Sciatic nerve (tissue), 2 donors: Measurements from ENCODE around the gene PPA2. TPM values are rescaled to one million over a fixed set of nuclear protein-coding genes. Genes with fewer than 3 reads are reported as not detected.

ENCODE experiments used
- ATAC-seq: fragments of 200-7000 bp; cut with Tn5 transposase; one replicate; pipeline ENCODE4 v1.9.1; 2020; ENCODE audit warnings: mild to moderate bottlenecking, moderate library complexity
- DNase-seq: peaks from one replicate; pipeline ENCODE4 v3.0.0-alpha.2; 2020; ENCODE audit warnings: low spot score
- intact Hi-C: fragments of 100-400 bp; cut with DNase I; formaldehyde crosslinking; loops from one replicate; pipeline ENCODE4 v1.14.2; 2022
- total RNA-seq: library from RNA; stranded (reverse); fragmentation: NEBNext Ultra II Directional; extraction: Animal tissue kit (Norgen Biotek cat#: 25700); gene quantifications from one replicate; pipeline ENCODE4 v1.2.1, GENCODE V29; 2021
- donor health status: DM: no; HTN: no; CAD: no.
- donor health status: DM: no; HTN: no; CAD: no.

PPA2 gene
- total RNA-seq, 1 donor from 2014 or later, result 61.8 TPM

DNA sequence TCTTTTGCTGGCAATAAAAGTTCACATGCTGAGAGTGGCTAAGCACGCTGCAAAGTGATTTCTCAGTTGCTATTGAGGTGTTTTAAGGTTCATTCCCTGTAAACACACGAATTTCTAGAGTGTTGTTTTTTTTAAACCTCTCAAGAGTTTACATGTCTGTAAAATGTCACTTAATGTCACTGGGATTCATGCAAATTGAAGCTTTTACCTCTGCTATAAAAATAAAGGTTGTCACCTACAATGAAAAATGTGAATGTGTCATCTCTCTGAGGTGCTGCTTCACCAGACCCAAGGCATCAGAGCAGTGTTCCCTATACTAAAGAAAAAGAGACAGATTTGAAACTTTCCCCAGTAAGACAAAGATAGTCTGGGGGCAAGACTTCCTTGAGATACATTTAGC is 127.0 kb downstream of the PPA2 start:
- ATAC-seq (no peak), DNase-seq (no peak)
- intact Hi-C loops, result no loop called here

GRCh38 chr4:105345838-105346237 is 128.0 kb downstream of the PPA2 start:
- intact Hi-C loops, result no loop called here
- ATAC-seq, result no peak
- no peak for DNase-seq

DNA sequence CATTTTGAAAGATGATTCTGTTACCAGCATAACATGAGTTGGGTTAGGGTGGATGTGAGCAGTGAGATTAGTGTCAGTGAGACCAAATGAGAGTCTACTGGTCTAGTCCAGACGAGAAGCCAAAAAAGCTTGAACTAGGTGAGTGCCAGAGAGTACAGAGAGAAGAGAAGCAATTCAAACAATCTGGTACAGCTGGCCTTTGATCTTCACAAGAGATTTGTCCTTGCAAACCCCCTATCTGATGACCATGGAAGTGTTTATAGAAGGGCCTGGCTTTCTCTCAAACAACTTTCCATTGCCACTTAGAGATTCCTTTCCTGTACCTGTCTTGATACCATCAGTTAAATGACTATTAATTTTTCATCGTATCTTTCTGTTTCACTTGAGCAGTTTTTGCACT is 128.5 kb downstream of the PPA2 start:
- DNase-seq (no peak), ATAC-seq (no peak)
- intact Hi-C loops, result no loop called here

GRCh38 chr4:105344141-105344540 is 129.7 kb downstream of the PPA2 start:
- ATAC-seq (no peak), DNase-seq (no peak)
- intact Hi-C loops, result no loop called here

DNA sequence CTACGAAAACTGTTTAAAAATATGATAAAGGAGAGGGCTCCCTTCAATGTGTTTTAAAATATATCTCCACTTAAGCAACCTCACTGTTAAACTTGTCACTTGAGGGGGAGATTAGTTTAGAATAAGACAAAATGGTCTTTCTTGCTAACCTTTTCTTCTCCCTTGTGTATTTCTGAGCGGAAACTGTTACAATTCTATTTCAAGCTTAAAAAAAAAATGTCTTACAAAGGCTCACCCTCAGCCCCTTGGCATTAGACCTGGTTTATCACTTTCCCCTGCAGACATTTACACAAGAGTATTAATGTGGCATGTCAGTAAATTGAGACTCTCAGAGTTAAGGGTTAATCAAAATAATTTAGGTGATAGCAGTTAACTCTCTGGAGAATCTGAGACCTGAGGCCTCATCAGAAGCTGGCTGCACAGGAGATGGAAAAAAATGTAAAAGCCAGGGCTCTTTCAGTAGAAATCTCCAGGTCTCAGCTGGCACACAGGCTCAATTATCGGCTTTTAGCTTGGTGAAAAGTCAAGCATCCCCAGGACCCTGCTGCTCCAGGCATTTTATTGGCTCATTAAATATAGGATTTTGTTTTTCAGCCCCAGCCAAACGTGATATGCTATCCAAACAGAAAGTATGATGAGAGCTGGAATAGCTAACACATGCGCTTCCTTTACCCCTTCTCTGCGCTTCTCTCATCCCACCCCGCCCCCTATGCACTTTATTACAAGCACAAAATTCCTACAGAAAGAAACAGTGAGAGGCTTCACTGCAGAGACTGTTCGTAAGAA is 130.5 kb downstream of the PPA2 start:
- ATAC-seq (no peak), DNase-seq (no peak)
- intact Hi-C loops, result no loop called here

- ATAC-seq, result no peak
- intact Hi-C loops, result no loop called here
- DNase-seq, result no peak
Observed at GRCh38 chr4:105329081-105329480, 144.8 kb downstream of the PPA2 start.

DNA sequence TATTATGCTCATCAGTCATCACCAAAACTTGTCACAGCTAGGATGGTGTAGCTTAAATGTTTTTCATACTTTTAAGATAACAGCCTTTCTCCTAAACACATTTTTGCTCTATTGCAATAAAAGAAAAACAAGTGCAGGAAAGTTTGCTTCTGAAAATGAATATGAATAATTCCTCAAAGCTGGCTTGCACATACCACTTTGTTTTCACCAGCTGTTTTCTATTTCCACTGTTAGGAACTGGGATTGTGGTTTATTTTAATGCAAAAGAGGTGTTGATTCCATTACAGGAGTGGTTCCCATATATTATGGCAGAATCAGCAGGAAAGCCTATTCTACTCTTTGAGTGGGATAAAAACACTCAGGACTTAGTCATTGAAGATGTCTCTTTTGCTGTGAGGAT is 145.9 kb downstream of the PPA2 start:
- intact Hi-C loops, result no loop called here
- DNase-seq, result no peak
- no peak for ATAC-seq

DNA sequence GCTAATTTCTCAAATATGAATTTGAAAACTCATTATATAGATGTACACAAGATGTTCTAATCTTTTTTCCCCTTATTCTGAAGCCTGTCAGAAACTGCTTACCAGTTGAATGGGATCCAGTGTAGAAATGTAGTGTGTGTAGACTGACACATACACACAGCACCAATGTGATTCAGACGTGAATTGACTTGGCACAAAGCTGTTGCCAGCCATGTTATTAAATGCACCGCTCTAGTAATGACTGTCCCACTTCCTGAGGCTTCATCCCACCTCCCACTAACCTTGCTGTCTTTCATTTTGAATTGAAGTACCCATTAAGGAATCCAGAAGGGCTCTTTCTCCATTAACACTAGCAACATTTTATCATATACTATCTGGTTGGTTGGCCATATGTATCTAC is 146.6 kb downstream of the PPA2 start:
- intact Hi-C loops, result no loop called here
- DNase-seq (no peak), ATAC-seq (no peak)

Other genes with a start within 250 kb of the PPA2 start
- 0.40 TPM for gene ARHGEF38, start 78.6 kb upstream of the PPA2 start, total RNA-seq
- 19.1 TPM for gene INTS12, start 234.6 kb upstream of the PPA2 start, total RNA-seq
- 7.4 TPM for gene GSTCD, start 234.7 kb upstream of the PPA2 start, total RNA-seq